ENCODE measurements around the gene KDR. TPM values are rescaled to one million over a fixed set of nuclear protein-coding genes. Genes with fewer than 3 reads are reported as not detected.
A peak's percentile ranks its signal among the peaks of the same experiment; 100 is the strongest.

KDR gene
- total RNA-seq, 3 donors from 2014 or later = 20.3 to 64.2 (median 40.6) TPM

DNA sequence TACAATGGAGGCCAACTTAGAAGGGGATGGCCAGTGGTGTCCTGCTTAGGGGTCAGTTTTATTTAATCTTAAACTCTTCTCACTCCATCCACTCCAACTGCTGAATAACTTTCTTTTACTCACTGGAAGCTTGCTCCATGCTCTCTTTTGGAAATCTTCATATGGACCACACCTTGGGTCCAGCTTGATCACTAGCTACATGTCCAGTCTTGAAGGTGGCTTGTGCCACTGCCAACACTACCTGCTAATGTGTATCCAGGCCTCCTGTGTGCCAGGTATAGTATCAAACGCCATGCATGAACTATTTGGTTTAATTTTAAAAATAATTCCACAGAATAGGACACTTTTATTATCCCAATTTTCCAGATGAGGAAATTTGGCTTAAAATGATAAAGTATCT, 37.0 kb upstream of the KDR start:
- Histone ChIP-seq H3K9me3 (no peaks in the 10 kb centered on the region), H3K36me3 (no peaks in the 10 kb centered on the region), H3K27ac (no peak overlapping the region), H3K4me1 (no peaks in the 10 kb centered on the region), H3K4me3 (no peak overlapping the region), H3K27me3 (no peaks in the 10 kb centered on the region)
- intact Hi-C loops (cut with DNase I; ENCODE audit: low total_unique reads) = no loop called here
- DNase-seq (ENCODE audit: low spot score in 2 of 2) = no peak
- no peak for TF ChIP-seq POLR2A (IDR thresholded peaks at IDR 0.05)
- TF ChIP-seq POLR2AphosphoS5 (IDR thresholded peaks at IDR 0.05) = no peak
- TF ChIP-seq, protein P1, sequence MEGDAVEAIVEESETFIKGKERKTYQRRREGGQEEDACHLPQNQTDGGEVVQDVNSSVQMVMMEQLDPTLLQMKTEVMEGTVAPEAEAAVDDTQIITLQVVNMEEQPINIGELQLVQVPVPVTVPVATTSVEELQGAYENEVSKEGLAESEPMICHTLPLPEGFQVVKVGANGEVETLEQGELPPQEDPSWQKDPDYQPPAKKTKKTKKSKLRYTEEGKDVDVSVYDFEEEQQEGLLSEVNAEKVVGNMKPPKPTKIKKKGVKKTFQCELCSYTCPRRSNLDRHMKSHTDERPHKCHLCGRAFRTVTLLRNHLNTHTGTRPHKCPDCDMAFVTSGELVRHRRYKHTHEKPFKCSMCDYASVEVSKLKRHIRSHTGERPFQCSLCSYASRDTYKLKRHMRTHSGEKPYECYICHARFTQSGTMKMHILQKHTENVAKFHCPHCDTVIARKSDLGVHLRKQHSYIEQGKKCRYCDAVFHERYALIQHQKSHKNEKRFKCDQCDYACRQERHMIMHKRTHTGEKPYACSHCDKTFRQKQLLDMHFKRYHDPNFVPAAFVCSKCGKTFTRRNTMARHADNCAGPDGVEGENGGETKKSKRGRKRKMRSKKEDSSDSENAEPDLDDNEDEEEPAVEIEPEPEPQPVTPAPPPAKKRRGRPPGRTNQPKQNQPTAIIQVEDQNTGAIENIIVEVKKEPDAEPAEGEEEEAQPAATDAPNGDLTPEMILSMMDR (IDR thresholded peaks at IDR 0.05) = no peak

GRCh38 chr4:55161739-55162138, 36.3 kb upstream of the KDR start:
- intact Hi-C loops (cut with DNase I; ENCODE audit: low total_unique reads) = no loop called here
- H3K27ac ChIP-seq = no peak overlapping the region
- TF ChIP-seq POLR2A (IDR thresholded peaks at IDR 0.05) = no peak
- TF ChIP-seq, protein P1 (IDR thresholded peaks at IDR 0.05) = no peak
- no peak for TF ChIP-seq POLR2AphosphoS5 (IDR thresholded peaks at IDR 0.05)
- DNase-seq (ENCODE audit: low spot score in 2 of 2) = no peak
- H3K4me3 ChIP-seq = no peak overlapping the region
- no peaks in the 10 kb centered on the region for H3K36me3 ChIP-seq
- no peaks in the 10 kb centered on the region for H3K27me3 ChIP-seq
- H3K9me3 ChIP-seq = no peaks in the 10 kb centered on the region
- no peaks in the 10 kb centered on the region for H3K4me1 ChIP-seq

- Histone ChIP-seq H3K4me1 (no peaks in the 10 kb centered on the region), H3K27ac (no peak overlapping the region), H3K4me3 (no peak overlapping the region), H3K9me3 (no peaks in the 10 kb centered on the region), H3K36me3 (no peaks in the 10 kb centered on the region), H3K27me3 (no peaks in the 10 kb centered on the region)
- DNase-seq (ENCODE audit: low spot score in 2 of 2) = no peak
- intact Hi-C loops (cut with DNase I; ENCODE audit: low total_unique reads) = no loop called here
- TF ChIP-seq POLR2AphosphoS5 (IDR thresholded peaks at IDR 0.05) (no peak), POLR2A (IDR thresholded peaks at IDR 0.05) (no peak)
- TF ChIP-seq, protein P1 (IDR thresholded peaks at IDR 0.05) = no peak
Observed at GRCh38 chr4:55159851-55160250, 34.5 kb upstream of the KDR start.

DNA sequence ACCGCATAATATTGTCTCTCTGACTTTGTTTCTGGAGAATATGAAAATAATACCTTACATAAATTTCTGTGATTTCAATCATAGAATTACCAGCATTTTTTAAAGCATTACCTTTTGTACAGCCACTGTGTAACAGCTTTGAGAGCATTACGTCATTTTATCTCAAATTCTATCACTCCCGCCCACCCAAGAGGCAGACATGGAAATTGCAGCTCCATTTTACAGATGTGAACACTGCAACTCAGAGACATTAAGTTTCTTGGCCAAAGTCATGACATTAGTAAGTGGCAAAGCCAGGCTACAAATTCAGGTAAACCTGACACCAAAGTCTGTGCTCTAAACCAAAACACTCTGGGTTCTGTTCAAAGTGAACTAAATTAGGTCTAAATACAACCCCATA, 33.6 kb upstream of the KDR start:
- TF ChIP-seq POLR2AphosphoS5 (IDR thresholded peaks at IDR 0.05) (no peak), POLR2A (IDR thresholded peaks at IDR 0.05) (no peak)
- TF ChIP-seq, protein P1 (IDR thresholded peaks at IDR 0.05) = no peak
- Histone ChIP-seq H3K4me1 (no peaks in the 10 kb centered on the region), H3K27me3 (no peaks in the 10 kb centered on the region), H3K4me3 (no peak overlapping the region), H3K27ac (no peak overlapping the region), H3K9me3 (no peaks in the 10 kb centered on the region), H3K36me3 (no peaks in the 10 kb centered on the region)
- intact Hi-C loops (cut with DNase I; ENCODE audit: low total_unique reads) = no loop called here
- no peak for DNase-seq (ENCODE audit: low spot score in 2 of 2)

- intact Hi-C loops (cut with DNase I; ENCODE audit: low total_unique reads) = no loop called here
- no peaks in the 10 kb centered on the region for H3K27me3 ChIP-seq
- no peaks in the 10 kb centered on the region for H3K4me1 ChIP-seq
- no peak for DNase-seq (ENCODE audit: low spot score in 2 of 2)
- H3K36me3 ChIP-seq = no peaks in the 10 kb centered on the region
- H3K4me3 ChIP-seq = peak overlapping the region in 2 of 3 donors; percentile 35 to 52
- no peak overlapping the region for H3K27ac ChIP-seq
- no peaks in the 10 kb centered on the region for H3K9me3 ChIP-seq
- no peak for TF ChIP-seq POLR2AphosphoS5 (IDR thresholded peaks at IDR 0.05)
- TF ChIP-seq, protein P1 (IDR thresholded peaks at IDR 0.05) = no peak
- TF ChIP-seq POLR2A (IDR thresholded peaks at IDR 0.05) = no peak
Observed at GRCh38 chr4:55157559-55158277, 32.3 kb upstream of the KDR start.
